HepG2 (cell line): ENCODE results near the gene POLDIP3. TPM values are rescaled to one million over a fixed set of nuclear protein-coding genes. Genes with fewer than 3 reads are reported as not detected.

ENCODE experiments used
- ATAC-seq: fragments of 200-7000 bp; cut with Tn5 transposase; 3 replicates; pipeline ENCODE4 v1.9.1; 2020; ENCODE audit warnings: mild to moderate bottlenecking, moderate library complexity
- BruUV-seq: library from RNA; stranded (reverse); fragments of 400-500 nt; replicated peaks from 2 replicates; lab custom pipeline; 2021; lab: Mats Ljungman, UMichigan
- CTCF ChIA-PET: fragments of 300-600 bp; formaldehyde crosslinking; extraction: SDS; loops from one replicate; lab custom pipeline; 2021; ENCODE audit warnings: low total read pairs, inconsistent platforms, low intra/inter-chr PET ratio; lab: Yijun Ruan, JAX
- POLR2A ChIA-PET: fragments of 350-600 bp; sonication (Branson Sonifier 250); formaldehyde crosslinking; loops from one replicate; lab custom pipeline; 2020; ENCODE audit warnings: antibody characterized with exemption, inconsistent platforms; lab: Yijun Ruan, JAX
- DNase-seq: peaks from one replicate; pipeline ENCODE4 v3.0.0-alpha.2; 2015; ENCODE audit warnings: low spot score
- FAIRE-seq: peaks from 3 replicates; lab custom pipeline; 2011; peaks lifted over from hg19 to GRCh38; lab: Jason Lieb, UNC
- H2AFZ ChIP-seq: one replicate; pipeline ENCODE4 v1.6.1; 2011; ENCODE audit warnings: low read length, inconsistent platforms
- H3K27ac ChIP-seq: fragments of 300-600 bp; 3 replicates; pipeline ENCODE4 v1.8.0; 2011; ENCODE audit warnings: mixed run types, mild to moderate bottlenecking, mixed read lengths, low read length, inconsistent platforms; ENCODE audit not compliant: insufficient read depth; ENCODE audit errors: extremely low read length
- H3K27me3 ChIP-seq, 2 experiments: fragments of 200-600 bp in 1 of 2; 2 replicates in 1 of 2; 3 replicates in 1 of 2; pipeline versions ENCODE4 v1.6.0 to v1.8.0; 2011; ENCODE audit warnings: low read length in 2 of 2, mild to moderate bottlenecking in 2 of 2, moderate library complexity in 2 of 2, inconsistent platforms in 1 of 2; ENCODE audit not compliant: insufficient read depth in 2 of 2, control insufficient read depth in 1 of 2
- H3K36me3 ChIP-seq, 2 experiments: fragments of 200-600 bp in 1 of 2; replicated peaks in 1 of 2; 2 replicates in 1 of 2; 3 replicates in 1 of 2; pipeline versions ENCODE4 v1.5.1 to v1.8.0; 2011; ENCODE audit warnings: low read length in 2 of 2, inconsistent platforms in 1 of 2; ENCODE audit not compliant: insufficient read depth in 2 of 2, control insufficient read depth in 1 of 2
- H3K4me1 ChIP-seq: 2 replicates; pipeline ENCODE4 v1.5.1; 2012; ENCODE audit warnings: low read length, inconsistent platforms; ENCODE audit not compliant: insufficient read depth
- H3K4me2 ChIP-seq: 2 replicates; pipeline ENCODE4 v1.6.0; 2011; ENCODE audit warnings: low read depth, low read length, inconsistent platforms
- H3K4me3 ChIP-seq, 3 experiments: fragments of 200-600 bp in 1 of 3; sonication (generic), shearing (Covaris generic) in 1 of 3; replicated peaks in 1 of 3; 2 replicates each; pipeline ENCODE4 v1.5.1; 2011 to 2016; ENCODE audit warnings: low read length in 3 of 3, inconsistent platforms in 2 of 3, low read depth in 2 of 3, mild to moderate bottlenecking in 2 of 3, control low read depth in 1 of 3, mixed read lengths in 1 of 3; ENCODE audit not compliant: insufficient read depth in 1 of 3
- H3K79me2 ChIP-seq: one replicate; pipeline ENCODE4 v1.6.1; 2011; ENCODE audit warnings: low read length, inconsistent platforms; ENCODE audit not compliant: insufficient read depth
- H3K9ac ChIP-seq: 2 replicates; pipeline ENCODE4 v1.6.0; 2011; ENCODE audit warnings: mild to moderate bottlenecking, low read depth, low read length, inconsistent platforms; ENCODE audit not compliant: insufficient read depth
- H3K9me3 ChIP-seq: 2 replicates; pipeline ENCODE4 v1.5.1; 2012; ENCODE audit warnings: mild to moderate bottlenecking, low read length
- H4K20me1 ChIP-seq: 2 replicates; pipeline ENCODE4 v1.6.0; 2011; ENCODE audit warnings: inconsistent platforms, mild to moderate bottlenecking, low read length, moderate library complexity; ENCODE audit not compliant: insufficient read depth
- GTF3A ChIP-seq: sonication (generic); formaldehyde crosslinking; conservative IDR thresholded peaks from 2 replicates; pipeline ENCODE4 v1.4.0; 2020; ENCODE audit warnings: mild to moderate bottlenecking, missing genetic modification reagents
- HOXD1 ChIP-seq: sonication (generic); formaldehyde crosslinking; IDR thresholded peaks from 2 replicates; pipeline ENCODE4 v1.5.0; 2020; ENCODE audit warnings: missing genetic modification reagents
- RBM22 ChIP-seq: fragments of 200-400 bp; formaldehyde crosslinking; optimal IDR thresholded peaks from 2 replicates; pipeline ENCODE3; 2017; ENCODE audit warnings: mild to moderate bottlenecking, low read length, moderate library complexity
- SNAPC2 ChIP-seq: sonication (generic); formaldehyde crosslinking; IDR thresholded peaks from 2 replicates; pipeline ENCODE4 v1.8.1; 2022; ENCODE audit warnings: mild to moderate bottlenecking, missing genetic modification reagents
- SRSF9 ChIP-seq: fragments of 200-400 bp; formaldehyde crosslinking; IDR thresholded peaks from 2 replicates; pipeline ENCODE4 v1.6.1; 2018; ENCODE audit warnings: borderline replicate concordance, mild to moderate bottlenecking, low read depth, low read length; ENCODE audit not compliant: insufficient read depth, poor library complexity, severe bottlenecking
- U2AF2 ChIP-seq: fragments of 200-400 bp; formaldehyde crosslinking; IDR thresholded peaks from 2 replicates; pipeline ENCODE4 v1.6.1; 2017; ENCODE audit warnings: low read depth, mild to moderate bottlenecking, low read length
- ZBTB20 ChIP-seq: sonication (generic); formaldehyde crosslinking; IDR thresholded peaks from 2 replicates; pipeline ENCODE4 v1.8.1; 2023; ENCODE audit warnings: missing genetic modification reagents, low read depth, mild to moderate bottlenecking, borderline replicate concordance
- ZFP62 ChIP-seq: sonication (generic); formaldehyde crosslinking; IDR thresholded peaks from 2 replicates; pipeline ENCODE4 v1.4.0; 2020; ENCODE audit warnings: missing genetic modification reagents
- ZNF205 ChIP-seq: IDR thresholded peaks from 2 replicates; pipeline ENCODE4 v1.6.1; 2018; ENCODE audit warnings: missing biosample characterization, missing genetic modification reagents
- ZNF33A ChIP-seq: sonication (generic); formaldehyde crosslinking; IDR thresholded peaks from 2 replicates; pipeline ENCODE4 v1.5.1; 2020; ENCODE audit warnings: missing genetic modification reagents, mild to moderate bottlenecking, moderate library complexity, borderline replicate concordance
- ZNF768 ChIP-seq: sonication (generic); formaldehyde crosslinking; IDR thresholded peaks from 2 replicates; pipeline ENCODE4 v1.4.0; 2020; ENCODE audit warnings: missing genetic modification reagents
- ZNF883 ChIP-seq: sonication (generic); formaldehyde crosslinking; IDR thresholded peaks from 2 replicates; pipeline ENCODE4 v1.5.1; 2020; ENCODE audit warnings: mild to moderate bottlenecking, missing genetic modification reagents; ENCODE audit errors: not compliant biosample characterization
- WGBS: methylation state at CpG from one replicate; pipeline ENCODE4 v1.1.6; 2017; ENCODE audit warnings: low lambda C conversion rate; 5-methylcytosine and 5-hydroxymethylcytosine counted together
- in situ Hi-C: cut with HindIII; loops from 2 replicates; pipeline ENCODE4 v1.10.0; 2017; ENCODE audit warnings: low pct_unique_long_range_greater_than_20kb; ENCODE audit not compliant: extremely low pct_ligation_motif_present
- intact Hi-C: fragments of 100-400 bp; cut with micrococcal nuclease; formaldehyde crosslinking; loops from one replicate; pipeline ENCODE4 v1.10.0; 2022; ENCODE audit not compliant: unreplicated experiment
- polyA plus RNA-seq, 8 experiments: library from polyadenylated mRNA; depleted of rRNA in 3 of 8; stranded (reverse) in 7 of 8; unstranded in 1 of 8; fragments of >200 nt; fragmentation: Illumina TruSeq in 4 of 8; extraction: Trizol in 4 of 8; gene quantifications; 2 replicates each; pipeline versions ENCODE4 v1.2.1 to v1.2.3, GENCODE V29; 2011 to 2016; ENCODE audit warnings: low read depth in 4 of 8, missing spikeins in 1 of 8, mixed read lengths in 1 of 8; ENCODE audit not compliant: insufficient read depth in 1 of 8
- total RNA-seq, 5 experiments: library from RNA; depleted of rRNA; stranded (reverse); fragments of >200 nt; fragmentation: Illumina TruSeq; extraction: Trizol; gene quantifications; 2 replicates each; pipeline ENCODE4 v1.2.3, GENCODE V29; 2016; ENCODE audit warnings: low read depth in 1 of 5

Gene POLDIP3
- total and polyA plus RNA-seq, 2 of the 13 experiments (the other 11 are each of a cell fraction or from before 2014, with no cell fraction given): 45.8 to 47.4 TPM

- BruUV-seq: no TSS peak
- in situ Hi-C loops (no loop called here), intact Hi-C loops (no loop called here)
- WGBS: 96% methylated on average over 7 of the region's 7 CpGs
- Histone ChIP-seq H3K9me3 (no peaks in the 10 kb centered on the region), H3K27me3 (no peaks in the 10 kb centered on the region), H4K20me1 (peaks cover 18% of the 10 kb centered on the region), H3K79me2 (no peaks in the 10 kb centered on the region), H3K27ac (no peak overlapping the region), H3K4me3 (no peak overlapping the region), H3K36me3 (peaks cover 45 to 75% of the 10 kb centered on the region in 2 experiments), H3K4me1 (no peaks in the 10 kb centered on the region; the same call in 1 of the 2 replicates), H3K9ac (no peak overlapping the region), H3K4me2 (no peak overlapping the region), H2AFZ (no peak overlapping the region)
- CTCF ChIA-PET: no interaction called here
- POLR2A ChIA-PET: interaction anchor here (1.2 kb wide), 1 partner anchor 11 kb away, joined by 6 read pairs; the partner anchor contains the start of gene POLDIP3
- ATAC-seq (no peak), DNase-seq (no peak), FAIRE-seq (no peak)
- TF ChIP-seq SRSF9 (no peak), ZFP62 (no peak), U2AF2 (no peak), ZNF768 (peak; percentile 88; the same call in 1 of the 2 replicates), RBM22 (peak; percentile 16), ZNF205 (no peak), SNAPC2 (CRISPR knock-in tag) (no peak), ZBTB20 (CRISPR knock-in tag) (no peak), HOXD1 (CRISPR knock-in tag) (no peak)
Measured at GRCh38 chr22:42626431-42626830, 11.7 kb upstream of the POLDIP3 start.

DNA sequence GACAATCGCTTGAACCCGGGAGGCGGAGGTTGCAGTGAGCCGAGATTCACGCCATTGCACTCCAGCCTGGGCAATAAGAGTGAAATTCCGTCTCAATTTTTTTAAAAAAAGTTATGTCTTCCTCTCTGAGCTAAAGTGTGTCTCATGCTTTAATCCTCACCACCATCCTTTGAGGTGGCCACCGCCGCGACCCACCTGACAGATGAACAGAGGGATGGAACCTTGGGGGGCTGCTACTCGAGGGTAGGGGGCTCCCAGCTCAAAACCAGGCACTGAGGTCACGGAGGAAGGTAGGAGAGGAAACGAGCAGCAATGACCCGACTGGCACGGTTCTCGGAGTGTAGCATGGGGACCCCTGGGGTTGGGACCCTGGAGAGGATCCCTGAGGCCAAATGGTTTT lies 10.7 kb upstream of the POLDIP3 start:
- no peak overlapping the region for H3K9ac ChIP-seq
- no peaks in the 10 kb centered on the region for H3K27me3 ChIP-seq
- BruUV-seq: no TSS peak
- TF ChIP-seq ZNF883 (no peak), GTF3A (no peak), ZNF33A (CRISPR knock-in tag) (no peak), RBM22 (peak; percentile 66)
- TF ChIP-seq, all 625 proteins: peak for 1
- Histone ChIP-seq H3K4me2 (no peak overlapping the region), H3K79me2 (no peaks in the 10 kb centered on the region), H4K20me1 (peaks cover 9% of the 10 kb centered on the region), H3K36me3 (peaks cover 40 to 74% of the 10 kb centered on the region in 2 experiments), H3K27ac (no peak overlapping the region), H3K4me3 (no peak overlapping the region), H2AFZ (no peak overlapping the region), H3K9me3 (no peaks in the 10 kb centered on the region), H3K4me1 (no peaks in the 10 kb centered on the region; the same call in 1 of the 2 replicates)
- ChIA-PET CTCF (no interaction called here), POLR2A (interaction anchor here (0.9 to 4.5 kb wide), 2 partner anchors 10 to 18 kb away, joined by 3 to 20 read pairs; no protein-coding TSS in a partner anchor)
- 96% methylated on average over 15 of the region's 15 CpGs for WGBS
- no peak for ATAC-seq
- FAIRE-seq: no peak
- DNase-seq: no peak
- intact Hi-C loops: no loop called here
- in situ Hi-C loops: no loop called here
